Stomach (tissue), 4 donors: ENCODE results near the gene UBALD1.

Experiments
- POLR2A ChIP-seq, 4 donors: fragments of 450-650 bp; IDR thresholded peaks; one replicate each; pipeline ENCODE4 v1.6.1; 2016; ENCODE audit warnings: antibody characterized with exemption in 4 of 4, control low read depth in 2 of 4, mild to moderate bottlenecking in 1 of 4, moderate library complexity in 1 of 4
- POLR2AphosphoS5 ChIP-seq, 3 donors: sonication (generic); formaldehyde crosslinking; IDR thresholded peaks; one replicate each; pipeline ENCODE4 v1.6.1; 2016; ENCODE audit warnings: antibody characterized with exemption in 3 of 3
- TF ChIP-seq, protein P1 (sequence below), 7 experiments: fragments of 450-650 bp in 4 of 7; fragments of 200-600 bp in 3 of 7; sonication (generic) in 3 of 7; IDR thresholded peaks; one replicate each; pipeline ENCODE4 v1.5.1; 2016 to 2019; ENCODE audit warnings: antibody characterized with exemption in 7 of 7, control low read depth in 2 of 7, mild to moderate bottlenecking in 1 of 7

DNA sequence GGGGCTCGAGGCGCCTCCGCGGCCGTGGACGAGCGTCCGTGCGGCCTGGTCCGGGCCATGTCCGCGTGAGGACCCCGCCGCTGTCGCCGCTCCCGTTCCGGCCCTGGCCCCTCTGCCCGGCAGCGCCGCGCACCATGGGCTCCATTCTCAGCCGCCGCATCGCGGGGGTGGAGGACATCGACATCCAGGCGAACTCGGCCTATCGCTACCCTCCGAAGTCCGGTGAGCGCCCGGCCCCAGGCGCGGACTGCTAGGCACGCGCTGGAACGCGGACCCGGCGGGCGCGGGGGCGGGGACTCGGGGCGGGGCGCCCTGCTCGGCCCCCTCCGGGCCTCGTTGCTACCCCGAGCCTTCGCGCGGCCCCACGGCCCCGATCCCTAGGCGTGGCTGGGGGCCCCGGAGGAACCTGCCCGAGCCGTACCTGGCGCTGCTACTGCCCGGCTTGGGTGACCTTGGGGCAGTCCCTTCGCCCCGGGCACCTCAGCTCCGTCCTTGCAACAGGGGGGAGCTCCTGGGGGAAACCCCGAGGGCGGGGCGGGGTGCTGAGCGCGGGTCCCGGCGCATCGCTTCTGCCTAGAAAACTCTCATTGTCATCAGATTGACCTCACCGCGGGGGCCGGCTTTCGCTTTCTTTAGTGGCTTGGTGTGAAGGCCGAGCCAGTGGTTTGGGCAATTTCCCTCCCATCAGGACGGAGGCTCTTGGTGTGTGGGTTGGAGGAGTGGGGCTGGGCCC lies 10.3 kb upstream of the UBALD1 start:
- TF ChIP-seq, protein P1, sequence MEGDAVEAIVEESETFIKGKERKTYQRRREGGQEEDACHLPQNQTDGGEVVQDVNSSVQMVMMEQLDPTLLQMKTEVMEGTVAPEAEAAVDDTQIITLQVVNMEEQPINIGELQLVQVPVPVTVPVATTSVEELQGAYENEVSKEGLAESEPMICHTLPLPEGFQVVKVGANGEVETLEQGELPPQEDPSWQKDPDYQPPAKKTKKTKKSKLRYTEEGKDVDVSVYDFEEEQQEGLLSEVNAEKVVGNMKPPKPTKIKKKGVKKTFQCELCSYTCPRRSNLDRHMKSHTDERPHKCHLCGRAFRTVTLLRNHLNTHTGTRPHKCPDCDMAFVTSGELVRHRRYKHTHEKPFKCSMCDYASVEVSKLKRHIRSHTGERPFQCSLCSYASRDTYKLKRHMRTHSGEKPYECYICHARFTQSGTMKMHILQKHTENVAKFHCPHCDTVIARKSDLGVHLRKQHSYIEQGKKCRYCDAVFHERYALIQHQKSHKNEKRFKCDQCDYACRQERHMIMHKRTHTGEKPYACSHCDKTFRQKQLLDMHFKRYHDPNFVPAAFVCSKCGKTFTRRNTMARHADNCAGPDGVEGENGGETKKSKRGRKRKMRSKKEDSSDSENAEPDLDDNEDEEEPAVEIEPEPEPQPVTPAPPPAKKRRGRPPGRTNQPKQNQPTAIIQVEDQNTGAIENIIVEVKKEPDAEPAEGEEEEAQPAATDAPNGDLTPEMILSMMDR (IDR thresholded peaks at IDR 0.05) = no peak
- peak in 2 of 3 donors; percentile 84 to 87 for TF ChIP-seq POLR2AphosphoS5 (IDR thresholded peaks at IDR 0.05)
- TF ChIP-seq POLR2A (IDR thresholded peaks at IDR 0.05) = no peak
